MCF 10A (cell line): ENCODE results near the gene KLC3. TPM values are rescaled to one million over a fixed set of nuclear protein-coding genes. Genes with fewer than 3 reads are reported as not detected.

Experiments used
- BruUV-seq: library from RNA; stranded (reverse); fragments of 400-500 nt; replicated peaks from 2 replicates; lab custom pipeline; 2021; lab: Mats Ljungman, UMichigan
- CTCF ChIA-PET: fragments of 300-600 bp; sonication (Branson Sonifier 250); formaldehyde crosslinking; extraction: SDS; loops from one replicate; lab custom pipeline; 2021; ENCODE audit warnings: antibody characterized with exemption, inconsistent platforms; lab: Yijun Ruan, JAX
- POLR2A ChIA-PET: fragments of 300-600, 350-650 bp; sonication (Branson Sonifier 250); formaldehyde crosslinking; extraction: SDS; loops from one replicate; lab custom pipeline; 2020; ENCODE audit warnings: antibody characterized with exemption, inconsistent platforms; lab: Yijun Ruan, JAX
- DNase-seq: peaks from one replicate; pipeline ENCODE4 v3.0.0-alpha.2; 2018; ENCODE audit not compliant: unreplicated experiment
- H3K27ac Mint-ChIP-seq: one replicate; pipeline ENCODE4 v1.8.0; 2022; ENCODE audit warnings: mild to moderate bottlenecking, low read depth, mixed read lengths; ENCODE audit not compliant: unreplicated experiment
- H3K27me3 Mint-ChIP-seq: one replicate; pipeline ENCODE4 v1.8.0; 2022; ENCODE audit warnings: mixed read lengths; ENCODE audit not compliant: insufficient read depth, unreplicated experiment
- H3K36me3 Mint-ChIP-seq: one replicate; pipeline ENCODE4 v1.8.0; 2022; ENCODE audit warnings: mild to moderate bottlenecking, moderate library complexity, mixed read lengths; ENCODE audit not compliant: insufficient read depth, unreplicated experiment
- H3K4me1 Mint-ChIP-seq: one replicate; pipeline ENCODE4 v1.8.0; 2022; ENCODE audit warnings: mixed read lengths; ENCODE audit not compliant: insufficient read depth, unreplicated experiment
- H3K4me3 Mint-ChIP-seq: one replicate; pipeline ENCODE4 v1.8.0; 2022; ENCODE audit warnings: mild to moderate bottlenecking, moderate library complexity, mixed read lengths; ENCODE audit not compliant: unreplicated experiment
- H3K9me3 Mint-ChIP-seq: one replicate; pipeline ENCODE4 v1.8.0; 2022; ENCODE audit warnings: mixed read lengths; ENCODE audit not compliant: unreplicated experiment
- CTCF ChIP-seq: fragments of 200-600 bp; IDR thresholded peaks from one replicate; pipeline ENCODE4 v1.8.0; 2022; ENCODE audit warnings: antibody characterized with exemption, mild to moderate bottlenecking; ENCODE audit not compliant: unreplicated experiment
- intact Hi-C: fragments of 100-400 bp; cut with micrococcal nuclease; formaldehyde crosslinking; loops from 2 replicates; pipeline ENCODE4 v1.14.1; 2022
- total RNA-seq: library from RNA; stranded (reverse); gene quantifications from 2 replicates; pipeline ENCODE4 v1.2.3, GENCODE V29; 2022

Gene KLC3
- total RNA-seq, 1 experiment from 2014 or later = 3.9 TPM

- CTCF ChIA-PET = interaction anchor here (0.9 kb wide), 1 partner anchor 121 kb away, joined by 3 read pairs; no protein-coding TSS in a partner anchor
- no peak for DNase-seq
- no peaks in the 10 kb centered on the region for H3K4me1 Mint-ChIP-seq
- no peak for TF ChIP-seq CTCF
- peak overlapping the region; percentile 59 for H3K27ac Mint-ChIP-seq
- no peaks in the 10 kb centered on the region for H3K27me3 Mint-ChIP-seq
- no TSS peak for BruUV-seq
- peaks cover 20% of the 10 kb centered on the region for H3K36me3 Mint-ChIP-seq
- intact Hi-C loops = no loop called here
- no peaks in the 10 kb centered on the region for H3K9me3 Mint-ChIP-seq
- POLR2A ChIA-PET = interaction anchor here (0.6 to 0.9 kb wide), 2 partner anchors 10 to 11 kb away, joined by 3 read pairs; no protein-coding TSS in a partner anchor
- no peak overlapping the region for H3K4me3 Mint-ChIP-seq
Observed at GRCh38 chr19:45357445-45357783, 16.9 kb downstream of the KLC3 start.

GRCh38 chr19:45358213-45358792 is 17.8 kb downstream of the KLC3 start:
- ChIA-PET CTCF (interaction anchor here (0.6 to 0.9 kb wide), 2 partner anchors 20 to 120 kb away, joined by 3 to 4 read pairs; no protein-coding TSS in a partner anchor), POLR2A (interaction anchor here (0.9 kb wide), 1 partner anchor 10 kb away, joined by 3 read pairs; no protein-coding TSS in a partner anchor)
- intact Hi-C loops = no loop called here
- H3K36me3 Mint-ChIP-seq = peaks cover 19% of the 10 kb centered on the region
- H3K27ac Mint-ChIP-seq = no peak overlapping the region
- TF ChIP-seq CTCF = no peak
- no peak for DNase-seq
- no peak overlapping the region for H3K4me3 Mint-ChIP-seq
- no peaks in the 10 kb centered on the region for H3K4me1 Mint-ChIP-seq
- no peaks in the 10 kb centered on the region for H3K27me3 Mint-ChIP-seq
- BruUV-seq = no TSS peak
- H3K9me3 Mint-ChIP-seq = no peaks in the 10 kb centered on the region

DNA sequence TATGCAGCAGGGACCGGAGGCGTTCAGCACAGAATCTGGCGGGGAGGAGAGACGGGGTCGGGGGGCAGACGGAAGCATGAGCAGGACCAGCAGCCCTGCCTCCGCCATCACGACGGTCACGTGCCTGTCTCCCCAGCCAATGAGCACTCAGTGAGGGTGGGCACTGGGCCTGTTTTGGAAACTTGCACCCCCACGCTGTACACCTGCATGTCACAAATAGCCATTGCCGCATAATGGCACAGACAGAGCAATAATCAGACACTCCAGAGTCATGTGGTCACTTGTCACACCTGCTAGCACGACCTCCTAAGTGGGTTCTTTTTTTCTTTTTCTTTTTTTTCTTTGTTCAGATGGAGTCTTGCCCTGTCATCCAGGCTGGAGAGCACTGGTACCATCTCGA is 21.1 kb downstream of the KLC3 start:
- intact Hi-C loops = no loop called here
- no TSS peak for BruUV-seq
- TF ChIP-seq CTCF = no peak
- no peak for DNase-seq
- Mint-ChIP-seq H3K27ac (no peak overlapping the region), H3K4me3 (no peak overlapping the region), H3K9me3 (no peaks in the 10 kb centered on the region), H3K36me3 (peaks cover 26% of the 10 kb centered on the region), H3K4me1 (no peaks in the 10 kb centered on the region), H3K27me3 (no peaks in the 10 kb centered on the region)
- ChIA-PET CTCF (no interaction called here), POLR2A (no interaction called here)

DNA sequence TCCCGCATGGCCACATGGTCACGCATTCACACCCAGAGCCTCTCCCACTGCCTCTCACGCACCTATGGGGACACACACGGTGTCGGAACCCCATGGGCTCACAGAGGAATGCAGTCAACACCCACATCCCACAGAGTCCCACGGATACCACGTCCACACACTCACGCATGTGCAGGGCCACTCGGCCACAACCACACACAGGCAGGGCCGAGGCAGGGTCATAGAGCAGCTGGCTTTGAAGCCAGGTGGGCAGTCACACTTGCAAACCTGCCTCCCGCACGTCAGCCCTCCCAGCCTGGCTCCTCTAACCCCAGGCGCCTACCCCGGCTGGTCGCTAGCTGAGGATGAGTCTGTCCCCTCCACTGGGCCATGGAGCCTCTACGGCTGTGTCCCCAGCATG is 21.7 kb downstream of the KLC3 start:
- Mint-ChIP-seq H3K4me1 (no peaks in the 10 kb centered on the region), H3K4me3 (no peak overlapping the region), H3K27ac (no peak overlapping the region), H3K27me3 (no peaks in the 10 kb centered on the region), H3K9me3 (no peaks in the 10 kb centered on the region), H3K36me3 (peaks cover 26% of the 10 kb centered on the region)
- no peak for DNase-seq
- intact Hi-C loops = no loop called here
- TF ChIP-seq CTCF = no peak
- ChIA-PET CTCF (no interaction called here), POLR2A (interaction anchor here (0.7 kb wide), 1 partner anchor 722 kb away, joined by 3 read pairs; no protein-coding TSS in a partner anchor)
- no TSS peak for BruUV-seq
